Sigmoid colon (tissue), 7 donors: ENCODE results near the gene EZR. TPM values are rescaled to one million over a fixed set of nuclear protein-coding genes. Genes with fewer than 3 reads are reported as not detected.
A peak's percentile ranks its signal among the peaks of the same experiment; 100 is the strongest.

Source experiments
- DNase-seq: peaks from one replicate; pipeline ENCODE4 v3.0.0-alpha.2; 2019
- H3K27ac ChIP-seq, 4 donors: fragments of 200-600 bp; sonication (generic); one replicate each; pipeline ENCODE4 v1.5.1; 2016 to 2019; ENCODE audit warnings: mild to moderate bottlenecking in 1 of 4
- H3K27me3 ChIP-seq, 3 donors: fragments of 200-600 bp; sonication (generic); one replicate each; pipeline ENCODE4 v1.5.1; 2019; ENCODE audit warnings: mild to moderate bottlenecking in 1 of 3
- H3K36me3 ChIP-seq, 4 donors: fragments of 200-600 bp; sonication (generic); one replicate each; pipeline ENCODE4 v1.5.1; 2016 to 2019
- H3K4me1 ChIP-seq, 4 donors: fragments of 200-600 bp; sonication (generic); one replicate each; pipeline ENCODE4 v1.5.1; 2017 to 2019
- H3K4me3 ChIP-seq, 4 donors: fragments of 200-600 bp; sonication (generic); one replicate each; pipeline ENCODE4 v1.5.1; 2017 to 2019; ENCODE audit warnings: mild to moderate bottlenecking in 2 of 4, moderate library complexity in 1 of 4
- H3K9me3 ChIP-seq, 4 donors: fragments of 200-600 bp in 3 of 4; sonication (generic) in 3 of 4; one replicate each; pipeline versions ENCODE4 v1.5.1 to v1.6.1; 2013 to 2019
- EP300 ChIP-seq, 4 donors: sonication (generic); formaldehyde crosslinking; IDR thresholded peaks; one replicate each; pipeline ENCODE4 v1.6.1; 2017; ENCODE audit warnings: antibody characterized with exemption in 4 of 4
- POLR2A ChIP-seq, 2 donors: fragments of 450-650 bp; IDR thresholded peaks; one replicate each; pipeline ENCODE4 v1.6.1; 2016; ENCODE audit warnings: antibody characterized with exemption in 2 of 2, mild to moderate bottlenecking in 2 of 2, moderate library complexity in 2 of 2
- POLR2AphosphoS5 ChIP-seq, 4 donors: sonication (generic); formaldehyde crosslinking; IDR thresholded peaks; one replicate each; pipeline ENCODE4 v1.6.1; 2017; ENCODE audit warnings: antibody characterized with exemption in 4 of 4
- WGBS, 2 donors: extraction: QIAGEN DNeasy Blood & Tissue Kit; methylation state at CpG; one replicate each; pipeline ENCODE4 v1.1.7; 2013; 5-methylcytosine and 5-hydroxymethylcytosine counted together
- intact Hi-C: fragments of 100-400 bp; cut with DNase I; formaldehyde crosslinking; loops from one replicate; pipeline ENCODE4 v1.15.1; 2023
- polyA plus RNA-seq, 3 donors: library from polyadenylated mRNA; stranded (reverse); fragments of 200-250 nt; gene quantifications; one replicate each; pipeline ENCODE4 v1.2.3, GENCODE V29; 2013
- total RNA-seq, 4 donors: library from RNA; depleted of rRNA; stranded (reverse); fragments of >200 nt; gene quantifications; one replicate each; pipeline ENCODE4 v1.1.0, GENCODE V29; 2016
- TF ChIP-seq, protein P1 (sequence below), 4 experiments: fragments of 450-650 bp in 3 of 4; fragments of 200-600 bp in 1 of 4; IDR thresholded peaks; one replicate each; pipeline ENCODE4 v1.5.1; 2016 to 2019; ENCODE audit warnings: antibody characterized with exemption in 4 of 4, mild to moderate bottlenecking in 3 of 4, moderate library complexity in 2 of 4
- donor health status: healthy with polysubstance abuse.
- donor health status: Bipolar disorder and iron deficiency.
- donor health status: healthy.

The EZR gene
- total and polyA plus RNA-seq, 7 donors: 33.5 to 333 (median 46.0) TPM

DNA sequence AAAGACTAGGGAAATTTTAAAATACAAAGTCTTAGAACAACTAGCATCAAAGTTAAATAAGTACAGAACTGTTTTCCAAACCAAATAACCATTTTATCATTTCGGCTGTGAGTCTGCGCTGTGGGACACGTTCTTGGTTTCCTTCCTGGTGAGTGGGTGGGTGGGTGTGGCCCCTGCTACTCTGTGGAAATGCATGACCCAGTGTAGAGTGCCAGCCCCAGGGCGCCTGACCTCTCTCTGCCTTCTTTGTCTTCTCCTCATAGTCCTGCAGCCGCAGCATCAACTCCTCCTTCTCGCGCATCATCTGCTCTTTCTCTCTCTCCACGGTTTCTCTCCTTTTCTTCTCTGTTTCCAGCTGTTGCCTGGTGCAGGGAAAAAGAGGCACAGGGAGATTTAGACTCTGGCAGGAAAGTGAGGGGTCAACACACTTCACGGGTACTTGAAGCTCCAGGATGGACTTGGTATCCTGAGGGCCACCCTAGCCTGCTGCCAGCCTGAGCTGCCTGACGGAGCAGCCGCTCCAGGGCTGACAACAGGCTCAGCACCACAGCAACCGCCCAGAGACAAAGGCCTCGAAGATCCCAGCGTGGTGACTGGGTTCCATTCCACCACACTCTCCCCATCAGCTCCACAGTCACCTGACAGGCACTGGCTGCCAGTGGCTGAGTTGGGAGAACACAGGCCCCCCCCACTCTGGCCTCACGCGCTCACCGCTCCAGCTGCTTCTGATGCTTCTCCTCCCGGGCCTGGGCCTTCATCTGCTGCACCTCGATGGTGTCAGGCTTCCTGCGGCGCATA is 48.4 kb downstream of the EZR start:
- Histone ChIP-seq H3K36me3 (peaks cover 37 to 82% (median 74%) of the 10 kb centered on the region in 4 donors), H3K4me1 (no peaks in the 10 kb centered on the region), H3K9me3 (no peaks in the 10 kb centered on the region), H3K27ac (peak overlapping the region in 1 of 4 donors; percentile 2), H3K4me3 (no peak overlapping the region), H3K27me3 (no peaks in the 10 kb centered on the region)
- intact Hi-C loops: no loop called here
- DNase-seq: peak; percentile 57
- WGBS, 2 donors: 83 to 85% methylated on average over 21 of the region's 21 CpGs
- TF ChIP-seq, protein P1, sequence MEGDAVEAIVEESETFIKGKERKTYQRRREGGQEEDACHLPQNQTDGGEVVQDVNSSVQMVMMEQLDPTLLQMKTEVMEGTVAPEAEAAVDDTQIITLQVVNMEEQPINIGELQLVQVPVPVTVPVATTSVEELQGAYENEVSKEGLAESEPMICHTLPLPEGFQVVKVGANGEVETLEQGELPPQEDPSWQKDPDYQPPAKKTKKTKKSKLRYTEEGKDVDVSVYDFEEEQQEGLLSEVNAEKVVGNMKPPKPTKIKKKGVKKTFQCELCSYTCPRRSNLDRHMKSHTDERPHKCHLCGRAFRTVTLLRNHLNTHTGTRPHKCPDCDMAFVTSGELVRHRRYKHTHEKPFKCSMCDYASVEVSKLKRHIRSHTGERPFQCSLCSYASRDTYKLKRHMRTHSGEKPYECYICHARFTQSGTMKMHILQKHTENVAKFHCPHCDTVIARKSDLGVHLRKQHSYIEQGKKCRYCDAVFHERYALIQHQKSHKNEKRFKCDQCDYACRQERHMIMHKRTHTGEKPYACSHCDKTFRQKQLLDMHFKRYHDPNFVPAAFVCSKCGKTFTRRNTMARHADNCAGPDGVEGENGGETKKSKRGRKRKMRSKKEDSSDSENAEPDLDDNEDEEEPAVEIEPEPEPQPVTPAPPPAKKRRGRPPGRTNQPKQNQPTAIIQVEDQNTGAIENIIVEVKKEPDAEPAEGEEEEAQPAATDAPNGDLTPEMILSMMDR (IDR thresholded peaks at IDR 0.05): no peak

DNA sequence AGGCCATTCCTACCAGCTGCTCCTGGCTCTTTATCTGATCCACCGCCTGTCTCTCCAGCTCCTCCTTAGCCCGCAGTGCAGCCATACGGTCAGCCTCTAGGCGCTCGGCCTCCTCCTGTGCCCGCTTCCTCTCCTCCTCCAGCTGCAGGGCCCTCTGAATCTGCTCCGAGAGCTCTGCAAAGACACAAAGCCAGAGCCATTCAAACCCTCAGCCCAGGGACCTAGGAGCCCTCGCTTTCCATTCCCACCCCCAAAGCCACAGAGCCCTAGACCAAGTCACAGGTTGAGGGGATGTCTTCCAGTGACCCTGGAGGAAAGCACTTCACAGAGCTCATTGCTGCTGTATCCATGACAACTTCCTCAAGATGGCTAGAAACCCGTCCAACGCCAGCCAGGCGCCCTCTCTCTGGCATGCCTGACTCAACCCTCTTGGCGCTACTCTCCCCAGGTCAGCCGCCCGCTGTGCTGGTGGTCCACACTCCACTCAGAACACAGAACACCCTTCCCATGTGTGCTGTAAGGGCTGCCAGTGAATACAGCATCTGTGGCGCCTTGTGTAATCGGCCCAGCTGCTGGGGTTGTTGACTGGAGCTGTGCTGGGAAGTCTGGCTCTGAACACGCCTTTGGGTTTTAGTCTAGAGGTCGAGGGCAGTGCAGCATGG is 49.3 kb downstream of the EZR start:
- H3K36me3 ChIP-seq: peaks cover 32 to 82% (median 75%) of the 10 kb centered on the region in 4 donors
- no peaks in the 10 kb centered on the region for H3K27me3 ChIP-seq
- 93 to 94% methylated on average over 18 of the region's 18 CpGs for WGBS, 2 donors
- DNase-seq: peak; percentile 70
- H3K4me1 ChIP-seq: no peaks in the 10 kb centered on the region
- H3K9me3 ChIP-seq: no peaks in the 10 kb centered on the region
- intact Hi-C loops: no loop called here
- H3K27ac ChIP-seq: no peak overlapping the region
- H3K4me3 ChIP-seq: no peak overlapping the region
- peak in 1 of 4 donors; percentile 27 for TF ChIP-seq POLR2AphosphoS5 (IDR thresholded peaks at IDR 0.05)
- TF ChIP-seq POLR2A (IDR thresholded peaks at IDR 0.05): no peak
- no peak for TF ChIP-seq EP300 (IDR thresholded peaks at IDR 0.05)

DNA sequence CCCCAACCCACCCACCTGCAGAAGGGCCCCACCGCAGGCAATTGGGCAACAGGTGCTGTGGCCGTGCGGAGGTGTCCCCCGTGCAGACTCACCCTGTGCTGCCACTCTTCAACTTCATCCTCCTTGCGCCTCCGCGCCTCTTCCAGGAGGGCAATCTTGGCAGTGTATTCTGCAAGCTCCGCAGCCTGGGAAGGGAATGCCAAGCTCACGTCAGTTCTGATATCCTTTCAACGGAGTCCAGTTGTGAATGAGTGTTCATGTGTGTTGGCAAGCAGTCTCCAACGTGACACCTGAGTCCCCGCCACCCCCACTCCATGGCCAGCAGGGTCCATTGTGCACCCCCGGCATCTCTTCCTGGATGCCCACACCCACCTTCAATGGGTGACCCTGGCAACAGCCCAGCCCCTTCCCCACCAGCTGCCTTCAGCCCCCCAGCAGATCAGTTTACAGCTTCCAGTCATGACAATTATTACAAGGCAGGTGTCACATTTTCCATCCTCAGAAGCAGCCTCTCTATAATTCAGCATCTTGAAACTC is 49.9 kb downstream of the EZR start:
- H3K36me3 ChIP-seq: peaks cover 32 to 85% (median 76%) of the 10 kb centered on the region in 4 donors
- no peaks in the 10 kb centered on the region for H3K9me3 ChIP-seq
- H3K27me3 ChIP-seq: no peaks in the 10 kb centered on the region
- no peaks in the 10 kb centered on the region for H3K4me1 ChIP-seq
- 93 to 95% methylated on average over 13 of the region's 13 CpGs for WGBS, 2 donors
- TF ChIP-seq, protein P1 (IDR thresholded peaks at IDR 0.05): no peak
- TF ChIP-seq POLR2AphosphoS5 (IDR thresholded peaks at IDR 0.05): no peak
- TF ChIP-seq POLR2A (IDR thresholded peaks at IDR 0.05): no peak
- no peak for TF ChIP-seq EP300 (IDR thresholded peaks at IDR 0.05)
- no peak overlapping the region for H3K27ac ChIP-seq
- DNase-seq: peak; percentile 64
- H3K4me3 ChIP-seq: no peak overlapping the region
- intact Hi-C loops: no loop called here

DNA sequence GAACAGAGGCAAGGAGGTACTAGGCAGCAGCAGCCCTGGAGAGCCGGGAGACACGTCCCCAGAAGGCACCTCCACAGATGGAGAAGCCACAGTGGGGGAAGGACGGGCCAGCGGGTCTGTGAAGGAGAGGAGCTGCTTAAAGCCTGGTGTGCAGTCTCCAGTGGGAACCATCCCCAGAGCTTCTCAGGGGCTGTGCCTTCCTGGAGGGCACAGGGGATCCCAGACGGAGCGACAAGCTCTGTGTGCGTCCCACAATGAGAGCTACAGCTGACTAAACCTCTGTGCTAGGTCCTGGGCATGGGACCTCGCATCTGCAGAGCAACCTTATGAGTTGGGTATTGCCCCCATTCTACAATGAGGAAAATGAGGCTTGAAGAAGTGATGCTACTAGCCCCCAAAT is 50.7 kb downstream of the EZR start:
- peaks cover 32 to 94% (median 77%) of the 10 kb centered on the region in 4 donors for H3K36me3 ChIP-seq
- no peak for TF ChIP-seq POLR2AphosphoS5 (IDR thresholded peaks at IDR 0.05)
- TF ChIP-seq POLR2A (IDR thresholded peaks at IDR 0.05): no peak
- TF ChIP-seq EP300 (IDR thresholded peaks at IDR 0.05): no peak
- TF ChIP-seq, protein P1 (IDR thresholded peaks at IDR 0.05): no peak
- no peaks in the 10 kb centered on the region for H3K27me3 ChIP-seq
- WGBS, 2 donors: 89 to 90% methylated on average over 8 of the region's 8 CpGs
- no peak overlapping the region for H3K4me3 ChIP-seq
- no peaks in the 10 kb centered on the region for H3K4me1 ChIP-seq
- no peak overlapping the region for H3K27ac ChIP-seq
- peak; percentile 59 for DNase-seq
- H3K9me3 ChIP-seq: no peaks in the 10 kb centered on the region
- intact Hi-C loops: no loop called here

DNA sequence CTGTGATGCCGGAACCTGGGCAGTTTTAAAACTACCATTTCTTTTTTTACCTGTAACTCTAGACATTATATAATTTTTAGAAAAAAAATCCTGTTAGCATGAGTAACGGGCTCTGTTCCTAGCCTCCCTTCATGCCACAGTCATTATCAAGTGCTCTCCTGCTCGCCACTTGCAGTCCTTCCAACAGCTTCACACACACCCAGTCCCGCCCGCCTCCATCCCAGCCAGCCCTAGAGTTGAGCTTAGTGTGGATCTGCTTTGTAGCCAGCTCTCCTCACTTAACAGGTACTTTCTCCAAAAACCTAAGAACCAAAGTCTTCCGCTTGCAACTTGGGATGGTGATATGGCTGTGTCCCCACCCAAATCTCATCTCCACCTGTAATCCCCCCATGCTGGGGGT is 51.5 kb downstream of the EZR start:
- TF ChIP-seq POLR2A (IDR thresholded peaks at IDR 0.05) (no peak), POLR2AphosphoS5 (IDR thresholded peaks at IDR 0.05) (no peak), EP300 (IDR thresholded peaks at IDR 0.05) (no peak)
- TF ChIP-seq, protein P1 (IDR thresholded peaks at IDR 0.05): no peak
- Histone ChIP-seq H3K4me3 (no peak overlapping the region), H3K27me3 (no peaks in the 10 kb centered on the region), H3K27ac (no peak overlapping the region), H3K36me3 (peaks cover 31 to 99% (median 75%) of the 10 kb centered on the region in 4 donors), H3K4me1 (no peaks in the 10 kb centered on the region), H3K9me3 (no peaks in the 10 kb centered on the region)
- intact Hi-C loops: no loop called here
- 81 to 92% methylated on average over 6 of the region's 6 CpGs for WGBS, 2 donors
- DNase-seq: peak; percentile 48
